Mesodermal cell (in vitro differentiated cells): ENCODE results near the gene PTGDR.

Experiments used
- H3K27ac ChIP-seq: 2 replicates; pipeline ENCODE4 v1.7.0; 2013; ENCODE audit warnings: mild to moderate bottlenecking, low read depth, low read length, moderate library complexity; ENCODE audit not compliant: severe bottlenecking
- H3K36me3 ChIP-seq: 2 replicates; pipeline ENCODE4 v1.7.1; 2013; ENCODE audit warnings: mild to moderate bottlenecking, low read length, moderate library complexity; ENCODE audit not compliant: control insufficient read depth, insufficient read depth
- H3K4me1 ChIP-seq: one replicate; pipeline ENCODE4 v1.7.1; 2013; ENCODE audit warnings: mild to moderate bottlenecking, low read length; ENCODE audit not compliant: insufficient read depth, control insufficient read depth, poor library complexity, severe bottlenecking
- H3K4me3 ChIP-seq: 2 replicates; pipeline ENCODE4 v1.7.0; 2013; ENCODE audit warnings: low read length, control low read depth, mild to moderate bottlenecking; ENCODE audit not compliant: insufficient read depth, poor library complexity, severe bottlenecking; ENCODE audit errors: extremely low read depth
- H3K9me3 ChIP-seq: 2 replicates; pipeline ENCODE4 v1.7.1; 2013; ENCODE audit warnings: mild to moderate bottlenecking, low read length, moderate library complexity; ENCODE audit not compliant: control insufficient read depth
- WGBS, 2 experiments: methylation state at CpG; one replicate each; pipeline ENCODE4 v1.1.5; 2013; ENCODE audit warnings: missing lambda C conversion rate in 2 of 2; ENCODE audit not compliant: insufficient coverage in 2 of 2; 5-methylcytosine and 5-hydroxymethylcytosine counted together

The PTGDR gene

GRCh38 chr14:52325126-52325525, 57.6 kb downstream of the PTGDR start:
- Histone ChIP-seq H3K9me3 (peaks cover 9% of the 10 kb centered on the region), H3K36me3 (no peaks in the 10 kb centered on the region), H3K27ac (no peak overlapping the region), H3K4me3 (no peak overlapping the region), H3K4me1 (no peaks in the 10 kb centered on the region)
- WGBS, 2 experiments, result 90 to 93% methylated on average over 2 of the region's 3 CpGs

GRCh38 chr14:52325630-52326029, 58.1 kb downstream of the PTGDR start:
- no peak overlapping the region for H3K27ac ChIP-seq
- peaks cover 9% of the 10 kb centered on the region for H3K9me3 ChIP-seq
- H3K36me3 ChIP-seq, result no peaks in the 10 kb centered on the region
- H3K4me3 ChIP-seq, result no peak overlapping the region
- no peaks in the 10 kb centered on the region for H3K4me1 ChIP-seq
- WGBS, 2 experiments, result 89 to 100% methylated on average over 3 of the region's 3 CpGs
